ENCODE data around the gene KRT39. TPM values are rescaled to one million over a fixed set of nuclear protein-coding genes. Genes with fewer than 3 reads are reported as not detected.
A peak's percentile ranks its signal among the peaks of the same experiment; 100 is the strongest.

The KRT39 gene
- total and polyA plus RNA-seq, 2 experiments from 2014 or later, result not detected

DNA sequence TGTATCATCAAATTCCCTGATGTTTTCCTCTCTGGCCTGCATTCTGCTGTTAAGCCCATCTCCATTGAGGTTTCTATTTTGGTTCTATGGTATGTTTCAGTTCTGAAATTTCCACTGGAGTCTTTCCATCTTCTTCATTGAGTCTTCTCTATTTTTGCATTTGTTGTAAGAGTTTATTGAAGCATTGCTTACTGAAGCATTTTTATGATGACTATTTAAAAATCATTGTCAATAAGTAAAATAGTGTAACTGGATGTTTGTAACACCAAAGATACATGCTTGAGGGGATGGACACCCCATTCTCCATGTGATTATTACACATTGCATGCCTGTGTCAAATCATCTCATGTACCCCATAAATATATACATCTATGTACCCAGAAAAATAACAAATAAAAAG is 8.8 kb upstream of the KRT39 start:
- TF ChIP-seq EZH2 (IDR thresholded peaks at IDR 0.05; ENCODE audit: borderline replicate concordance), result no peak
- no peak for TF ChIP-seq CTCF (IDR thresholded peaks at IDR 0.05; ENCODE audit: poor library complexity)
- TF ChIP-seq EZH2phosphoT487 (IDR thresholded peaks at IDR 0.05; ENCODE audit: low read depth, severe bottlenecking, unreplicated experiment), result no peak
- H3K9me2 ChIP-seq (replicated peaks; ENCODE audit: insufficient read depth), result no peaks in the 10 kb centered on the region
- H3K4me1 ChIP-seq (ENCODE audit: insufficient read depth), result peaks cover 5% of the 10 kb centered on the region
- no peaks in the 10 kb centered on the region for H3K9me3 ChIP-seq (ENCODE audit: low read depth)
- no peak for DNase-seq (ENCODE audit: low spot score)
- no peak overlapping the region for H3K4me3 ChIP-seq
- no peaks in the 10 kb centered on the region for H3K36me3 ChIP-seq (replicated peaks; ENCODE audit: insufficient read depth, low read depth)
- H4K20me1 ChIP-seq (ENCODE audit: insufficient read depth, poor library complexity, severe bottlenecking), result no peaks in the 10 kb centered on the region
- H3K27me3 ChIP-seq, result no peaks in the 10 kb centered on the region
- H3K79me2 ChIP-seq, result no peaks in the 10 kb centered on the region
- H3K4me2 ChIP-seq, result no peak overlapping the region
- H2AFZ ChIP-seq, result no peak overlapping the region
- no peak overlapping the region for H3K27ac ChIP-seq

- WGBS (ENCODE audit: low lambda C conversion rate, missing lambda C conversion rate), result 100% methylated on average over 1 of the region's 3 CpGs
- Histone ChIP-seq H3K9me3 (ENCODE audit: low read depth) (no peaks in the 10 kb centered on the region), H3K27ac (no peak overlapping the region), H3K9me2 (replicated peaks; ENCODE audit: insufficient read depth) (no peaks in the 10 kb centered on the region), H3K79me2 (no peaks in the 10 kb centered on the region), H3K4me2 (no peak overlapping the region), H3K36me3 (replicated peaks; ENCODE audit: insufficient read depth, low read depth) (no peaks in the 10 kb centered on the region), H3K4me3 (no peak overlapping the region), H3K27me3 (no peaks in the 10 kb centered on the region), H4K20me1 (ENCODE audit: insufficient read depth, poor library complexity, severe bottlenecking) (no peaks in the 10 kb centered on the region), H3K4me1 (ENCODE audit: insufficient read depth) (no peaks in the 10 kb centered on the region), H2AFZ (no peak overlapping the region)
- no peak for DNase-seq (ENCODE audit: low spot score)
- TF ChIP-seq EZH2phosphoT487 (IDR thresholded peaks at IDR 0.05; ENCODE audit: low read depth, severe bottlenecking, unreplicated experiment) (no peak), EZH2 (IDR thresholded peaks at IDR 0.05; ENCODE audit: borderline replicate concordance) (no peak), CTCF (IDR thresholded peaks at IDR 0.05; ENCODE audit: poor library complexity) (no peak)
These were observed 7.6 kb upstream of the KRT39 start for GRCh38 chr17:40974366-40974765.

DNA sequence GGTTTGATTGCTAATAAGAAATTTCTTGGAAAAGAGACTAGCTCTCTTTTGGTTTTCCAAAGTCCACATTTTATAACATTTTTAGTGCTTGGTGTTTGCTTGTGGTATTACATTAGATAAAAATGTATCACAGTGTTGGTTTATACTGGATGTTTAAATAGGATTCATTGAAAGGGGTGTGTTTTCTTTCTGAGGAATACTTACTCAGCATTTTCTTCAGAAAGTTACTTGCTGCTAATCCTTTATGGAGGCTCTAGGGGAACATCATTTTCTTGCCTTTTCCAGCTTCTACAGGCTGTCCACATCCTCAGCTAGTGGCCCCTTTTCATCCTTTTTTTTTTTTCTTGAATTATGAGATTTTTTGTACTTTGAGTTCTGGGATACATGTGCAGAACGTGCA is 834 bp upstream of the KRT39 start:
- no peaks in the 10 kb centered on the region for H3K9me3 ChIP-seq (ENCODE audit: low read depth)
- H3K27me3 ChIP-seq, result no peaks in the 10 kb centered on the region
- no peaks in the 10 kb centered on the region for H3K9me2 ChIP-seq (replicated peaks; ENCODE audit: insufficient read depth)
- no peak overlapping the region for H3K4me2 ChIP-seq
- H2AFZ ChIP-seq, result no peak overlapping the region
- DNase-seq (ENCODE audit: low spot score), result no peak
- H3K4me3 ChIP-seq, result no peak overlapping the region
- 82% methylated on average over 1 of the region's 1 CpG for WGBS (ENCODE audit: low lambda C conversion rate, missing lambda C conversion rate)
- no peak overlapping the region for H3K27ac ChIP-seq
- TF ChIP-seq CTCF (IDR thresholded peaks at IDR 0.05; ENCODE audit: poor library complexity), result no peak
- no peak for TF ChIP-seq EZH2phosphoT487 (IDR thresholded peaks at IDR 0.05; ENCODE audit: low read depth, severe bottlenecking, unreplicated experiment)
- no peak for TF ChIP-seq EZH2 (IDR thresholded peaks at IDR 0.05; ENCODE audit: borderline replicate concordance)
- H3K4me1 ChIP-seq (ENCODE audit: insufficient read depth), result no peaks in the 10 kb centered on the region
- no peaks in the 10 kb centered on the region for H4K20me1 ChIP-seq (ENCODE audit: insufficient read depth, poor library complexity, severe bottlenecking)
- no peaks in the 10 kb centered on the region for H3K36me3 ChIP-seq (replicated peaks; ENCODE audit: insufficient read depth, low read depth)
- H3K79me2 ChIP-seq, result no peaks in the 10 kb centered on the region

DNA sequence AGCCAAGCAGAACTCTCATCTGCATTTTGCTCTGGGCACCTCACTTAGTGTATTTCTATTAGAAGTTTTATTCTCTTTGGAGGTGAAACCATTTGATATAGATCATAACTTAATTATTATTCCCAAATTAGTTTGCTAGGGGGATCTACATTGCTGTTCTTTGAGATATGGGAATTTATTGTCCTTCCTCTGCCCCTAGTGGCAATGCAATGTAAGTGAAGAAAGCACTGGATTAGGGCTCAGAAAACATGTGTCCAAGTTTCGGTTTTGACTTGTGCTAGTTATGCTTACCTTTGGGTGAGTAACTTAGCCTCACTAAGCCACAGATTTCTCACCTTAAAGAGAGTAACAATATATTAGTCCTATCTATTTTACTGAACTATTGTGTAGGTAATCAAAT is 2.9 kb downstream of the KRT39 start:
- Histone ChIP-seq H3K9me2 (replicated peaks; ENCODE audit: insufficient read depth) (no peaks in the 10 kb centered on the region), H3K4me1 (ENCODE audit: insufficient read depth) (no peaks in the 10 kb centered on the region), H3K36me3 (replicated peaks; ENCODE audit: insufficient read depth, low read depth) (no peaks in the 10 kb centered on the region), H3K27me3 (no peaks in the 10 kb centered on the region), H3K79me2 (no peaks in the 10 kb centered on the region), H3K27ac (no peak overlapping the region), H3K4me3 (no peak overlapping the region), H2AFZ (no peak overlapping the region), H3K9me3 (ENCODE audit: low read depth) (no peaks in the 10 kb centered on the region), H3K4me2 (no peak overlapping the region), H4K20me1 (ENCODE audit: insufficient read depth, poor library complexity, severe bottlenecking) (no peaks in the 10 kb centered on the region)
- TF ChIP-seq CTCF (IDR thresholded peaks at IDR 0.05; ENCODE audit: poor library complexity), result peak; percentile 34
- TF ChIP-seq EZH2 (IDR thresholded peaks at IDR 0.05; ENCODE audit: borderline replicate concordance), result no peak
- no peak for TF ChIP-seq EZH2phosphoT487 (IDR thresholded peaks at IDR 0.05; ENCODE audit: low read depth, severe bottlenecking, unreplicated experiment)
- WGBS (ENCODE audit: low lambda C conversion rate, missing lambda C conversion rate), result 81% methylated on average over 1 of the region's 1 CpG
- DNase-seq (ENCODE audit: low spot score), result no peak
